Caco-2 (cell line): Measurements from ENCODE around the gene PLXNA2. TPM values are rescaled to one million over a fixed set of nuclear protein-coding genes. Genes with fewer than 3 reads are reported as not detected.

Source experiments
- BruUV-seq: library from RNA; stranded (reverse); fragments of 400-500 nt; replicated peaks from 2 replicates; lab custom pipeline; 2021; lab: Mats Ljungman, UMichigan
- CTCF ChIA-PET: fragments of 300-600 bp; sonication (Branson Sonifier 250); formaldehyde crosslinking; loops from one replicate; lab custom pipeline; 2022; ENCODE audit warnings: antibody characterized with exemption; lab: Charles Lee
- POLR2A ChIA-PET: fragments of 300-600 bp; sonication (Branson Sonifier 250); formaldehyde crosslinking; loops from one replicate; lab custom pipeline; 2022; ENCODE audit warnings: antibody characterized with exemption; lab: Charles Lee
- DNase-seq, 2 experiments: peaks; one replicate each; pipeline versions ENCODE4 v3.0.0 to v3.0.0-alpha.2; 2020 to 2022
- H3K27me3 ChIP-seq: replicated peaks from 2 replicates; pipeline ENCODE4 v1.6.0; 2011; ENCODE audit warnings: low read length; ENCODE audit not compliant: control insufficient read depth, insufficient read depth
- H3K36me3 ChIP-seq: 2 replicates; pipeline ENCODE4 v1.5.1; 2011; ENCODE audit warnings: low read length; ENCODE audit not compliant: control insufficient read depth, insufficient read depth
- H3K4me1 ChIP-seq: fragments of 250-450 bp; sonication (Bioruptor Pico); 2 replicates; pipeline ENCODE4 v1.5.1; 2020; ENCODE audit warnings: mild to moderate bottlenecking
- H3K4me3 ChIP-seq: 2 replicates; pipeline ENCODE4 v1.5.1; 2011; ENCODE audit warnings: low read depth, mild to moderate bottlenecking, control low read depth, low read length
- H3K9me3 ChIP-seq: fragments of 250-450 bp; sonication (Bioruptor Pico); 2 replicates; pipeline ENCODE4 v1.5.1; 2020; ENCODE audit warnings: mild to moderate bottlenecking, moderate library complexity
- H3K27ac Mint-ChIP-seq: one replicate; pipeline ENCODE4 v1.8.0; 2022; ENCODE audit warnings: mixed read lengths; ENCODE audit not compliant: unreplicated experiment
- H3K27me3 Mint-ChIP-seq: one replicate; pipeline ENCODE4 v1.8.0; 2022; ENCODE audit warnings: mixed read lengths; ENCODE audit not compliant: insufficient read depth, unreplicated experiment
- H3K36me3 Mint-ChIP-seq: one replicate; pipeline ENCODE4 v1.8.0; 2022; ENCODE audit warnings: mild to moderate bottlenecking, mixed read lengths; ENCODE audit not compliant: insufficient read depth, unreplicated experiment
- H3K4me1 Mint-ChIP-seq: one replicate; pipeline ENCODE4 v1.8.0; 2022; ENCODE audit warnings: low read depth, mixed read lengths; ENCODE audit not compliant: unreplicated experiment
- H3K4me3 Mint-ChIP-seq: one replicate; pipeline ENCODE4 v1.8.0; 2022; ENCODE audit warnings: mild to moderate bottlenecking, moderate library complexity, mixed read lengths; ENCODE audit not compliant: unreplicated experiment
- H3K9me3 Mint-ChIP-seq: one replicate; pipeline ENCODE4 v1.8.0; 2022; ENCODE audit warnings: mixed read lengths; ENCODE audit not compliant: unreplicated experiment
- CTCF ChIP-seq, 2 experiments: fragments of 200-600 bp in 1 of 2; IDR thresholded peaks; 1 replicate in 1 of 2; 2 replicates in 1 of 2; pipeline versions ENCODE4 v1.5.1 to v1.8.0; 2011 to 2022; ENCODE audit warnings: antibody characterized with exemption in 1 of 2, control low read depth in 1 of 2, inconsistent platforms in 1 of 2, low read depth in 1 of 2, low read length in 1 of 2, mild to moderate bottlenecking in 1 of 2, moderate library complexity in 1 of 2; ENCODE audit not compliant: insufficient read depth in 1 of 2, severe bottlenecking in 1 of 2, unreplicated experiment in 1 of 2
- intact Hi-C: fragments of 100-400 bp; cut with micrococcal nuclease; formaldehyde crosslinking; loops from one replicate; pipeline ENCODE4 v1.10.0; 2022; ENCODE audit not compliant: unreplicated experiment
- total RNA-seq: library from RNA; stranded (reverse); gene quantifications from 2 replicates; pipeline ENCODE4 v1.2.3, GENCODE V29; 2022

Gene PLXNA2
- total RNA-seq, 1 experiment from 2014 or later = 3.2 TPM

- no peak overlapping the region for H3K27ac Mint-ChIP-seq
- intact Hi-C loops = no loop called here
- Histone ChIP-seq H3K27me3 (0 out of 2 replicates have a peak, but pooled peaks cover 1% of the 10 kb centered on the region), H3K4me3 (no peak overlapping the region), H3K4me1 (no peaks in the 10 kb centered on the region), H3K9me3 (no peaks in the 10 kb centered on the region), H3K36me3 (no peaks in the 10 kb centered on the region)
- H3K9me3 Mint-ChIP-seq = no peaks in the 10 kb centered on the region
- TF ChIP-seq CTCF (IDR thresholded peaks at IDR 0.05; ENCODE audit: insufficient read depth in 1 of 2, low read depth in 1 of 2, low read length in 1 of 2, severe bottlenecking in 1 of 2, unreplicated experiment in 1 of 2) = no peak
- H3K27me3 Mint-ChIP-seq = peaks cover 11% of the 10 kb centered on the region
- no peak overlapping the region for H3K4me3 Mint-ChIP-seq
- POLR2A ChIA-PET = no interaction called here
- no TSS peak for BruUV-seq
- DNase-seq = no peak
- H3K36me3 Mint-ChIP-seq = no peaks in the 10 kb centered on the region
- CTCF ChIA-PET = interaction anchor here (0.7 to 1.2 kb wide), 2 partner anchors 14 to 15 kb away, joined by 3 to 4 read pairs; no protein-coding TSS in a partner anchor
- no peaks in the 10 kb centered on the region for H3K4me1 Mint-ChIP-seq
Measured at GRCh38 chr1:208007938-208008342, 236.2 kb downstream of the PLXNA2 start.

GRCh38 chr1:208007319-208007937 is 236.8 kb downstream of the PLXNA2 start:
- POLR2A ChIA-PET = no interaction called here
- H3K9me3 Mint-ChIP-seq = no peaks in the 10 kb centered on the region
- H3K9me3 ChIP-seq = no peaks in the 10 kb centered on the region
- peaks cover 11% of the 10 kb centered on the region for H3K27me3 Mint-ChIP-seq
- H3K4me3 ChIP-seq = no peak overlapping the region
- peaks cover 1% of the 10 kb centered on the region; the same call in 1 of the 2 replicates for H3K27me3 ChIP-seq
- H3K27ac Mint-ChIP-seq = no peak overlapping the region
- H3K4me1 ChIP-seq = no peaks in the 10 kb centered on the region
- H3K36me3 ChIP-seq = no peaks in the 10 kb centered on the region
- H3K4me1 Mint-ChIP-seq = no peaks in the 10 kb centered on the region
- intact Hi-C loops = no loop called here
- CTCF ChIA-PET = interaction anchor here (0.7 to 1.2 kb wide), 2 partner anchors 14 to 15 kb away, joined by 3 to 4 read pairs; no protein-coding TSS in a partner anchor
- no peak overlapping the region for H3K4me3 Mint-ChIP-seq
- no peak for TF ChIP-seq CTCF (IDR thresholded peaks at IDR 0.05; ENCODE audit: insufficient read depth in 1 of 2, low read depth in 1 of 2, low read length in 1 of 2, severe bottlenecking in 1 of 2, unreplicated experiment in 1 of 2)
- DNase-seq = no peak
- BruUV-seq = no TSS peak
- H3K36me3 Mint-ChIP-seq = no peaks in the 10 kb centered on the region

- intact Hi-C loops = no loop called here
- no peak for DNase-seq
- H3K9me3 Mint-ChIP-seq = no peaks in the 10 kb centered on the region
- no peak overlapping the region for H3K4me3 Mint-ChIP-seq
- POLR2A ChIA-PET = no interaction called here
- H3K27ac Mint-ChIP-seq = no peak overlapping the region
- no TSS peak for BruUV-seq
- TF ChIP-seq CTCF (IDR thresholded peaks at IDR 0.05; ENCODE audit: insufficient read depth in 1 of 2, low read depth in 1 of 2, low read length in 1 of 2, severe bottlenecking in 1 of 2, unreplicated experiment in 1 of 2) = no peak
- Histone ChIP-seq H3K36me3 (no peaks in the 10 kb centered on the region), H3K4me3 (no peak overlapping the region), H3K9me3 (no peaks in the 10 kb centered on the region), H3K27me3 (peaks cover 1% of the 10 kb centered on the region; the same call in 1 of the 2 replicates), H3K4me1 (no peaks in the 10 kb centered on the region)
- peaks cover 11% of the 10 kb centered on the region for H3K27me3 Mint-ChIP-seq
- no peaks in the 10 kb centered on the region for H3K4me1 Mint-ChIP-seq
- CTCF ChIA-PET = interaction anchor here (1.2 kb wide), 1 partner anchor 15 kb away, joined by 4 read pairs; no protein-coding TSS in a partner anchor
- H3K36me3 Mint-ChIP-seq = no peaks in the 10 kb centered on the region
Measured at GRCh38 chr1:208006258-208006920, 237.8 kb downstream of the PLXNA2 start.
